SU-DHL-6 (cell line): ENCODE data around the gene TRPM2.

Experiments
- EZH2phosphoT487 ChIP-seq: fragments of 200-600 bp; sonication (generic), shearing (Covaris generic); conservative IDR thresholded peaks from 2 replicates; pipeline ENCODE4 v1.6.1; 2018; ENCODE audit warnings: mild to moderate bottlenecking, antibody characterized with exemption, low read length, moderate library complexity, mixed read lengths
- TF ChIP-seq, protein P1 (sequence below): fragments of 200-600 bp; sonication (generic); IDR thresholded peaks from one replicate; pipeline ENCODE4 v1.5.1; 2017; ENCODE audit warnings: antibody characterized with exemption, mild to moderate bottlenecking, low read length, moderate library complexity; ENCODE audit not compliant: insufficient read depth, poor library complexity, severe bottlenecking

DNA sequence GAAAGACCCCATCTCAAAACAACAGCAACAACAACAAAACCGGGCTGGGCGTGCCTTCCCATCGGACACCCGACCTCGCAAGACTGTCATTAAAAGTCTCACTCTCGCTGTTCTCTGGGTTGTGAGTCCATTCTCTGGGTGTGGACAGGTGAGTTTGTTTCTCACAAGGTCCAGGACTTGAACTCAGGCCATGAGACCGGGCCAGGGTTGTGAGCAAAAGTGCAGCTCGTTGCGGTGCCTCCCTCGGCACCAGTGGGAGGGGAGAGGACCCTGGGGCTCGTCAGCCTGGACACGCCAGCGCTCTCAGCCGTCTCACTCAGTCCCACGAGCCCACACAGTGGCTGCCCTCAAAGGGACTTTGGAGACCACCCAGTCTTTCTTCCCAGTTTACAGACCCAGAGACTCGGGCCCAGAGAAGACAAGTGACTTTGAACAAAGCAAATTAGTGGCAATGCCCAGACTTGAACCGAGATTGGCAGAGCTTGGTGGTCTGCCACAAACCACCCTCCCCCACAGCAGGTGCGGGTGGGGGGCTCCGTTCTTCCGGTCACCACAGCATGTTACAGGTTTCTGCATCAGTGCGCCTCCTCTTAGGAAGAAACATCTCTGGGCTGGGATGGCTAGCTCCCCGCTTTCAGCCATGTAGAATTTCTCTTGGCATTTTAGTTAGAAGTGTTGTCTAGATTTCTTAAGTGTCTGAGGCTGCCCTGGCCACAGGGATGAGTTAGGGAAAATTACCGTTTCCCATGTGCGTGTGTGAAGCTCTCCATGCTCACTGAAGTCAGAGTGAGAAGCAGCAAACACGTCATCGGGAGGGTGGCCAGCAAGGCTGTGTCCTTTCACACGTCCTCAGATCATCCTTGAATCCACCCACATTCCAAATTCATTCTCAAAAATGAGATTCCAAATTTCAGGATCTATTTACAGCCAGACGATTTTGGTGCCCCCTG lies 130.1 kb downstream of the TRPM2 start:
- TF ChIP-seq, protein P1, sequence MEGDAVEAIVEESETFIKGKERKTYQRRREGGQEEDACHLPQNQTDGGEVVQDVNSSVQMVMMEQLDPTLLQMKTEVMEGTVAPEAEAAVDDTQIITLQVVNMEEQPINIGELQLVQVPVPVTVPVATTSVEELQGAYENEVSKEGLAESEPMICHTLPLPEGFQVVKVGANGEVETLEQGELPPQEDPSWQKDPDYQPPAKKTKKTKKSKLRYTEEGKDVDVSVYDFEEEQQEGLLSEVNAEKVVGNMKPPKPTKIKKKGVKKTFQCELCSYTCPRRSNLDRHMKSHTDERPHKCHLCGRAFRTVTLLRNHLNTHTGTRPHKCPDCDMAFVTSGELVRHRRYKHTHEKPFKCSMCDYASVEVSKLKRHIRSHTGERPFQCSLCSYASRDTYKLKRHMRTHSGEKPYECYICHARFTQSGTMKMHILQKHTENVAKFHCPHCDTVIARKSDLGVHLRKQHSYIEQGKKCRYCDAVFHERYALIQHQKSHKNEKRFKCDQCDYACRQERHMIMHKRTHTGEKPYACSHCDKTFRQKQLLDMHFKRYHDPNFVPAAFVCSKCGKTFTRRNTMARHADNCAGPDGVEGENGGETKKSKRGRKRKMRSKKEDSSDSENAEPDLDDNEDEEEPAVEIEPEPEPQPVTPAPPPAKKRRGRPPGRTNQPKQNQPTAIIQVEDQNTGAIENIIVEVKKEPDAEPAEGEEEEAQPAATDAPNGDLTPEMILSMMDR: no peak
- TF ChIP-seq EZH2phosphoT487: no peak
